Iris pigment epithelial cell (primary cell): Measurements from ENCODE around the gene C20orf204.

Source experiments
- DNase-seq: peaks from one replicate; pipeline ENCODE4 v3.0.0-alpha.2; 2011; ENCODE audit warnings: low read depth

The C20orf204 gene

DNA sequence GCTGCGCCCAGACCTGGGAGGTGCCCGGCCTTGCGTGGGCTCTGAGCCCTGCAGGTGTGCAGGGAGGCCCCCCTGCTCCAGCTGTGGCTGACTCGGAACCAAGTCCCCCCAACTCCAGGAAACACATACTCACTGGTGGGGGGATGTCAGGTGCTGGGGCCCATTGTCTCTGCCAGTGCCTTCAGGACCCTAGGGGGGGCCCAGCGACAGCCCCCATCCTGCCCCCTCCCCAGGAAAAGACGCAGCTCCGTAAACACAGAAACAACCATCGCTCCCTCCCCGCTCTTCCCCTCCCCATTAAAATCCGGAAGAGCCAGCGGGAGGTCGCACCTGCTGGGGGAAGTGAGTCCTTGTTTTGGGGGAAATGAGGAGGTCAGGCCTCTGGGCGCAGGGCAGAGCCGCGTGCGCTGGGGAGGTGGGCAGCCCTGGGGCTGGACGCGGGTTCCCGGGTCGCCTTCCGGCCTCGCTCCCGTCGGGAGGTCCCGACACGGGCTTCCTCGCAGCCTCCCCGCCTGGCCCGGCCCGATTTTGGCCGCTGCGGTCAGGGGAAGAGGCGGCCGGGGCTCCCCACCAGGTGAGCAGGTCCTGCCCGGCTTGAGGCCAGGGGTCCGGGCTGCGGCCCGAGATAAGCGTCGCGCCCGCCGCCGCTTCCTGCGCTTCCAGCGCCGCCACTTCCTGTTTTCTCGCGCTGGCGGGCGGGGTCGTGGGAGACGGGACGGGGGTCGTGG lies 6.2 kb downstream of the C20orf204 start:
- no peak for DNase-seq

DNA sequence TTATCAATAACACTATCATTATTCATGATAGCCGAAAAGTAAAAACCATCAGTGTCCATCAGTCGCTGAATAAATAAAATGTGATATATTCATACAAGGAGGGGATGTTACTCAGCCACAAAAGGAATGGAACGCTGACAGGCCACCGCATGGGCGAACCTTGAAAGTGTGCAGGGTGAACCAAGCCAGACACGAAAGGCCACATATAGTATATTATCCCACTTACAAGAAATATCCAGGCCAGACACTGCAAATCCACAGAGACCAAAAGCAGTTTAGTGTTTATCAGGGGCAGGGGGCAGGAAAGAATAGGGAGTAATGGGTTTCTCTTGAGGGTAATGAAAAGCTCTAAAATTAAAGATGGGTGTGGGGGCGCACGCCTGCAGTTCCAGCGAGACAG lies 7.8 kb downstream of the C20orf204 start:
- DNase-seq = no peak

DNA sequence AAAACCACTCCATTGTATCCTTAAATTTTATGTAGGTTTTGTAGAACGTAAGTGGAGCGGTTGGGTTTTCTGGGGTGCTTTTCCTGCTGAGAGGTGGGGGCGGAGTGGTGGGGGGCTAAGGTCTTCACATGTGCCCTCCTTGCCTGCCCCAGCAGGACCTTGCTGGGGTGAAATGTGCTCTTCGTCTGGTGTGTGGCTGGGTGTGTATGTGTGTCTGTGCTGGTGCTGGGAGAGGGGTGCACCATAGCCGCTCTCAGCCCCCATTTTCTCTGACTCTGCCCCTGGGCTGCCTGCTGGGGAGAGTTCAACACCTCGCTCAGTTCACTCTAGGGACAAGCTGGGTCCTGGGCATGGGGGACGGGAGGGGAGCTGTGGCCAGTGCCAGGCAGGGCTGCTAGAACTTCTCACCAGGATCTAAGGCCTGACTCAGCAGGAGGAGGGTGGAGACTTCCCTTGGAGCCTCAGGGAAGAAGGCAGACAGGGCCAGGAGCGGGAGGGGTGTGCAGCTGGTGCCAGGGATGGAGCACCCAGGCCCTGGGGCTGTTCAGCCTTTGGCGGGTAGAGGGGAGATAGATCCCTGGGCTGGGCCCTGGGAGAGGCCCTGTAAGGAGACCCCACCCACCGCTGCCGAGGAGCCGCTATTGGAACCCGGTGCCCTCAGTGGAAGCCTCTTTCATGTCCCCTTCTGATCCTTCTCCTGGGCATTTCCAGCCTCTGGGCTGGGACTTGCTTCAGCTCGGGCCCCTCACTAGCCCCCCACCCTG lies 8.7 kb downstream of the C20orf204 start:
- peak; percentile 51 for DNase-seq

DNA sequence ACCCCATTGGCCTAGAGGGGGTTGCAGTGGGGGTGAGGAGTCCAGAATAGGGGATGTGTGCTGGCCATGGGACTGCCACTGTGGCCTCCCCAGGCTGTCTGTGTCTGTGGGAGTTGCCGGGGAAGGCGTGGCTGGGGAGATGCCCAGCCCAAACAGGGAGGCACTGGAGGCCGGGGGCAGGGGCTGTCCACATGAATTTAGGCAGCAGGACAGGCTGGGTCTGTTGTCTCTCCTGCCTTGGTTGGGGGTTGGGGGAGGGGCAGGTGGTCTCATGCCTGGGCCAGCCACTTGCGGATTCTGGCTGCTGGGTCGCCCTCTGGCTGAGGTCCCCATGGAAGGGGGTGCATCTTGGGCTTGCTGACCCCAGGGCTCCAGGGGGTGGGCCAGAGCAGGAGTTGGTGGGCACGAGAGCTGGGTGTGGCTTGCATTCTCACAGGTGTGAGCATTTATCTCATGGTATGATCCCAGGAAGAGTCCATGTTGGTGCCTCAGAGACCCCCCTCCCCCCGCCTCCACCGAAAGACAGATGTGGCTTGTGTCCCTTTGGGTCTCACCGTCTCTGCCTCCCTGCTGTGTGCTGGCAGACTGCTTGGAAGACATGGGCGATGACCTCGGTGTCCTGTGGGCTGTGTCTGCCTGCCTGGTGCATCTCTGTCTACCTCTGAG lies 9.5 kb downstream of the C20orf204 start:
- DNase-seq = no peak

DNA sequence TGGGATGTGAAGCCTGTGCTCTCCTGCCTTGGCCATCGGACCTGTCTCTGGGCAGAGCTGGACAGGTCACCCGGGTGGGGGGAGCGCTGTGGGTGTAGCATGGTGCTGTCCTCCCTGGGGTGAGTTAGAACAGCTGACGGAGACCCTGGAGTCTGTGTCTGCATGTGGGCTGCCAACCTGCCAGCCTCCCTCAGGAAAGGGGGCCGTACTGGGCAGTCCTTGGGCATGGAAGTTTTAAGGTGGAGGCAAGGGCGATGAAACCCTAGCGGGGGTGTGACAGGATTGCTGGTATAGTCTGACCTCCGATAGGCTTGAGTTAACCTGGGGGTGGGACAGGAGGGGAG lies 11.0 kb downstream of the C20orf204 start:
- DNase-seq = no peak

DNA sequence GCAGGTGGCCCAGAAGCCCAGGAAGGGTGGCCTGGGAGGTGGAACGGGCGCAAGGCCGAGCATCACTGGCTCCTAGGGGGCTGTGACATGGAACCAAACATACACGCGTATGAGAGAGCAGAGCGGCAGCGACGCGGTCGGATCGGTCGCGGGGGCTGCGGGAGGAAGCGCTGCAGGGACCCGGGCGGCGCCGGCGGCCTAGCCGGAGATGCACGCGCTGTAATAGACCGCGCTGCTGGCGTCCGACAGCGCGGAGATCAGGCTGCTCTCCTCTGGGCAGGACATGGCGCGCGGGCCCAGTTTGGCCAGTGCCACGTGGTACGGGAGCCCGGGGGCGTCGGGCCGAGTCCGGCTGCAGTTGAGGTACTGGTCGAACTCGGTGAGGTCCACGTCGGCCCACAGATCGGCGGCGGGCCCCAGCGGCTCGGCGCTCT lies 12.0 kb downstream of the C20orf204 start:
- DNase-seq = no peak

DNA sequence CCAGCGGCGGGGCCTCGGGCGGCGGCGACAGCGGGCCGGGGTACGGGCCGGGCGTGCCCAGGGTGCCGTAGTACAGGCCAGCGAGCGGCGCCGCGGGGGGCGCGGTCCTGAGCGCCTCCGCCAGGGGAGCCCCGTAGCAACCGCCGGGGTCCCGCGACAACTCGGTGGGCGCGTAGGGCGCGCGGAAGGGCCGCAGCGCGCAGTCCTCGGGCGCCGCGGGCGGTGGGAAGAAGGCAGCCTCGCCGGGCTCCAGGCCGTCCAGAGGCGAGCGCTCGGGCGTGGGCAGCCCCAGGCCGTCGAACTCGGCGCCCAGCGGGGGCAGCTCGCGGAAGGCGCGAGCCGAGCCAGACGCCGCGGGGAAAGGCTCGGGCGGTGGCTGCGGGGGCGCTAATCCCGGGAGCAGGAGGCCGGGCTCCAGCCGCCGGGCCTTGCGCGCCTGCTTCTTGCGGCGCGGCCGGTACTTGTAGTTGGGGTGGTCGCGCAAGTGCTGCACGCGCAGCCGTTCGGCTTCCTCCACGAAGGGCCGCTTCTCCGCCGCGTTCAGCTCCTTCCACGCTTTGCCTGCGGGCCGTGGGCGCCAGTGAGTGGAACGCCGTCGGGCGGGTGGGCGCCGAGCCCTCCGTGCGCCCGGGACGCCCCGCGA lies 12.5 kb downstream of the C20orf204 start:
- no peak for DNase-seq

DNA sequence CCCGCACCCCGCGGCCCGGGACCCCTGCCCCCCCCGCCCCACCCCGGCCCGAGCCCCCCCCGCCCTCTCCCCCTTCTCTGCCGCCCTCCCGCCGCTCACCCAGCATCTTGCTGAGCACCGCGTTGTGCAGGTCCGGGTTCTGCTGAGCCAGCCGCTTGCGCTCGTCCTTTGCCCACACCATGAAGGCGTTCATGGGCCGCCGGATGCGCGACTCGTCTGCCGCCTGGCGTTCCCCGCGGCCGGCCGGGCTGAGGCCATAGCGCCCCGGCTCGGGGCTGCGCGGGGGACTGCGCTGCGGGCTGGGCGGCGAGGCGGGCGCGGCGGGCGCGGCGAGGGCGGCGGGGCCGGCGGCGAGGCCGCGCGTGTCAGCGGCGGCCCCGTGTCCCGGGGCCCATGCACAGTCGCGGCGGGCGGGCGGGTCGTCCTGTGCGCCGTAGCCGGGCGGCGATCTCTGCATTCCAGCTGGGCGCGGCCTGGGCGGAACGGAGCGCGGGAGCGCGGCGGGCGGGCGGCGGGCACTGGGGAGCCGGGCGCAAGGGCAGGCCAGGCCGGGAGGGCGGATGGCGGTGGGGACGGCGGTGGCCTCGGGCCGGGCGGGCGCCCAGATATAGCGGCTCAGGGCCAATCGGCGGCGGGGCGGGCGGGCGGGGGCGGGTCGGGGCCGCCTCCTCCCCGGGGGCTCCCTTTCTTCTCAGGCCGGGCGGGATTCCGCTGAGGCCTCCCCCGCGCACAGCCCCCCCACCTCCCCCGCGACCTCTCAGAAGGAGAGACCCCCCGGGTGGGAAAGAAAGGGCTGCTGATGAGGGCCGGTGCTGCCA lies 13.3 kb downstream of the C20orf204 start, which contains the start of gene SOX18:
Gene SOX18 (minus strand): TSS at position 580 of the 818 bp plus-strand sequence. CDS start 123 bp downstream, at position 457.
- DNase-seq = no peak

DNA sequence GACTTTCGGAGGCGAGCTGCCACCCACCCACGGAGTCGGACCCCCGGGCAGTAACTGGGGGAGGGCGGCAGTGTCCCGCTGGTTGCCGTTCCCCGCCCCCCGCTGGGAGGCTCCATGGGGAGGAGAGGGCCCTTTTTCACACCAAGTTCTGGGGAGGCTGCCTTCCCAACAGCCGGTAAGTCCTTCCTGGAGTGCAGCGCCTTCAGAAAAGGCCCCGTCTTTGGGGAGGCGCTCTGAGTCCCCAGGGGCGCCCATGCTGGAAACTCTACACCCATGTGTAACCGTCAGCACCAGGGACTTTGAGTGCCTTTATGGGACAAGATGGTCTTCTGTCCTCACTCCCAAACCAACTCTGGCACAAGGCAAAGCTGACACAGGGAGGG lies 13.9 kb downstream of the C20orf204 start:
- no peak for DNase-seq

DNA sequence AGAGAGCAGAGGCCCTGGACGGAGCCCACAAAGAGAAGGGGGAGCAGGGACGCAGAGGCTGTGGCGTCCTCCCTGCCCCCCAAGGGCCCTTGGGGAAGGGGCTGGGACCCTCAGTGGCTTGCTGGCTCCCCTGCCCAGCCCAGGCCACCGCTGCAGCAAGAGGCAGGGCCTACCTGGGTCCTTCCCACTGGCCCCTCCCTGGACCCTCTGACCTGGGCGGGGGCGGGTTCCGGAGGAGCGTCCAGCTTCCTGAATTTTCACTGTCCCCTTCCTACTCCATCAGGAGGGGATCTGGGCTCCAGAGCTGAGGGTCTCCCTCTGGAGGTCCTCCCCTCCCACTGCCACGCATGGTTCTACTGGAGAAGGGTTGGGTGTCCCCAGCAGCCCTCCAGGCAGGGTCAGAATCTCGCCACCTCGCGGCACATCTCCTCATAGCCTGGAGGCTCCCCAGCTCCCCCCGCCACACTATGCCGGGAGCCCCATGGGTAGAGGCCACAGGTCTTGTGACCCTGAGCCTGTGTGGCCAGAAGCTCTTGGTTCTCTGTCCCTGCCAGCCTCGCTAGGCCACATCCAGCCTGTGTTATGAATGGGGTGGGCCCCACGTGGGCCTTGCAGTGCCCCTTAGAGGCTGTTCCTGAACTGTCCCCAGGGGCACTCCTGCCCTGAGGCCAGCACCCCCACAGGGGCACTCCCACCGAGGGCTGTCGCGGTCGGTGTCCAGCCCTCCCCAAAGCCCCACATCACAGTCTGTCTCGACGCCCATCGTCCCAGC lies 14.5 kb downstream of the C20orf204 start:
- no peak for DNase-seq

DNA sequence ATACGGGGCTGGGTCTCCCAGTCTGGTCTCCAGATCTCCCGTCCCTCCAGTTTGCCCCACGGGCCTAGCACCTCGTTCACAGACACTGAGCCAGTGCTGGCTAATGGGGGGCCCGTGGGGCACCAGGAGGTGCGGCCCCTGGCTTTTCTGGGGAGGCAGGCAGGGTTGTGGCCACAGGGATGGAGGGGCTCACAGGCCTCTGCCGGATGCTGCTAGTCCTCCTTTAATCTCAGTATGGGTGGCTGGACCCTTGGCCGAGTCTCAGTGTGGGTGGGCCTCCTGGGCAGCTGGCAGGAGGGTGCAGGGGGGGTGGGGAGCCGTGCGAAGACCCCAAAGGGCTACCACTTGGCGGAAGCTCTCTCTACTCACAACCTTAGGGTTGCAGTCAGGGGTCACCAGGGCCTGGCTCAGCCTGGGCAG lies 15.1 kb downstream of the C20orf204 start:
- DNase-seq = no peak

DNA sequence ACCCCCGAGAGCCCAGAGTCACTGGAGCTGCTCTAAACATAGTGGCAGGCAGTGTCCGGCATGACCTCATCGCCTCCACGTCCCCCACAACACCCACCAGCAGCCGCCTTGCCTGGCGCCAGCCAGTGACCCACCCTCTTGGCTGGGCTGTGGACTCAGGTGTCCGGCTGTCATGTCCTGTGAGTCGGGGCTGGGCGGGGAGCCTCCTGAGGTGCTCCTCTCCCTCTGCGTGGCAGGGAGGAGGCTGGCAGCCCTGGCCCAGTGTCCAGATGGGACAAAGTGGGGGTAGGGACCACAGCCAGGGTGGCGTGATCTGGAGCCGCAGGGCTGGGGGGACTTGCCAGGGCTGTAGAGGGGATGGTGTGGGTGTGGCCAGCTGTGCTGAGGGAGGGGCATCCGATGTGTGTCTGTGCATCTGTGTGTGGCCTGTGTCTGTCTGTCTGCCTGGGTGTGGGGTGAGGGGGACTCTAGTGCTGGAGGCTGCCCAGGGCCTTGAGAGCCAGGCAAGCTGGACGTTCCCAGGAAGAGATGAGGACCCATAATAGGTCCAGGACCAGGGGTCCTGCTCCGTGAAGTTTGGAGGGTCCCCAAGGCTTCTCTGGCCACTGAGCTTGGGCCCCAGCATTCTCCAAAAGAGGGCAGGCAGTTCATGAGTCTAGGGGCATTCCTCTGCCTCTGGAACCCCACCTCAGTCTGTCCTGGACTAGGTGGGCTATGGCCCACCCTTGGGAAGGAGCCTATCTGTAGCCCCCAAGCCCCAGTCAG lies 15.8 kb downstream of the C20orf204 start:
- DNase-seq = no peak

DNA sequence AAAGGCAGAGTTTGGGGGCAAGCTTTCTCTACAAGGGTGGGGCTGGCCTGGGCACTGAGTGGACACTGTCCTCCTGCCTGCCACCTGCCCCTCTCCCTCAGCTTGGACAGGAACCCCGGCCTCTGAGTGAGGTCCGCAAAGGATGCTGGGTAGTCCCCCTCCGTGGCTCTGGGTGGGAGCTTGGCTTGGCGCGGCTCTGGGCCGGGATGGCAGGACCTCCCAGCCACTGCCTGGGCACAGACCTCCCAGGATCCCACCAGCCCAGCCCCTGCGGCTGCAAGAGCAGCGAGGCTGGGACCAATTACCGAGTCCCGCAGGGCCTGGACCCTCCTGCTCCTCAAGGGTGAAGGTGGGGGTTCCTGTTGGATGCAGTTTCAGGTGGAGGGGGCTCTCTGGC lies 16.3 kb downstream of the C20orf204 start:
- no peak for DNase-seq

DNA sequence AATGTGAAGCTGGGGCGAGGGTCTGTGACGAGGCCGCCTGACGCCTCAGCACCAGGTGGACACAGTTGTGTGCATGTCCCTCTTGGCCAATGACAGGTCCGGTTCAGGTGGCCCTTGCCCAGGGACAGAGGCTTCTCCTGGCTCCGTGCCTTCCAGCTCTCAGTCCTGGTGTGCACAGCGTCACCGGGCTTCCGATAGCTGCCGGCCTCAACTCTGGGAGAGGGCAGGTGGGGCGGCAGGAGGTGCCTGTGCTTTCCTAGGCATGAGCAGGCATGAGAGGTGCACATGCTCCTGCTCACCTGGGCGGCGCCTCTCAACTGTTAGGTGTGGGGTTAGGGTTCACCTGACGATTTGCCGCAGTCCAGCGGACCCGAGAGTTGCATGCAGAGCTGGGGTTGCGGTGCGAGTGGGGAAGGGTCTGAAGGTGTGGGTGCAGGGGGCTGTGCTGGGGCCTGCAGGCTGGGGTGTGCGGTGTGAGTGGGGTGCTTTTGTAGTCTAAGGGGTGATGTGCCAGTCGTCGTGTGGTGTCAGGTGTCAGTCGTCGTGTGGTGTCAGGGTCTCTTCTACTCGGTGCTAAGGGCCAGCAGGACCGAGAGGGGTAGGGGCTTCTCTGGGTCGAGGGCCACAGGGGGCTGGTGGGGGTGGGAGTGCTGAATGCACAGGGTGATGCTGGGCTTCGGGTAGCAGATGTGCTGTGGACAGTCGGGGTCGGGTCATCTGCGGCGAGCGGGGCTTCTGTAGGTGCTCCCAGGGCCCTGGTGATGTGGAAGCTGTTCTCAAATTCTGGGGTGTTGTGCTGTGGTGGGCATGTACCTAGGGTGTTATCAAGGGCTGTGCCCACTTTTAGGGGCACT lies 17.2 kb downstream of the C20orf204 start:
- DNase-seq = no peak

DNA sequence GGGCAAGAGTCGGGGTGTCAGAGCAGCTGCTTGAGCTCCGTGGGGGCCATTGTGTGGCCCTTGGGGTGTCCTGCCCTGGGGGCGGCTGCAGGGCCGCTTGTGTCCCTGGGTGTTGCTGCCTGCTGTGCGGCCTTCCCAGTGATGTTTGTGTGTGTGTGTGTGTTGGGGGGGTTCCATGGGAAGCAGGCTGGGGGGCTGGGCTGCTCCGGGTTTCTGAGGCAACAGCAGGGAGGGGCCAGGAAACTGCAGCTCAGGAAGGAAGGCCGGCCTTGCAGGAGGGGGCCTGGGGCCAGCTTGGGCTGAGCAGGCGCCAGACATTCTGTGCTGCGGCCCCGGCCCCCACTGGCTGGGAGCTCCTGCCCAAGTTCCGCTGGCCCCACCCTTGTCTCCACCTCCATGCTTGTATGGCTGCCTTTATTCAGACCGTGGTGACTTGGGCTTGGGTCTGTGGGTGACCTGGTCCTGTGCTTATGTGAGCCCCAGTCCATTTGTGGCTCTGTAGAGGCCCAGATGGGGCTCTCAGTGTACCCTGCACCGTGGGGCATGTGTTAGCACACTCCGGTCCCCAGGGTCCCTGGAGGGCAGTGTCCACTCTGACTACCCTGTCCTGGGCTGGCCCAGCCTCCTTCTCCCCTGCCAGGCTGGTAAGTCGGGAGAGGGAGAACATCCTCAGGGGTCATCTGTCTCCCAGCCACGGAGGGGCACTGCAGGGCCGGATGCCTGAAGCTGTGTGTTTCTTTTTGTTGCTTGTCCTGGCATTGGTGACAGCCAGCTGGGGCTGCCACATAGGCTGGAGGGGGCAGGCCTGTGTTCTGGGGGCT lies 18.1 kb downstream of the C20orf204 start:
- no peak for DNase-seq

DNA sequence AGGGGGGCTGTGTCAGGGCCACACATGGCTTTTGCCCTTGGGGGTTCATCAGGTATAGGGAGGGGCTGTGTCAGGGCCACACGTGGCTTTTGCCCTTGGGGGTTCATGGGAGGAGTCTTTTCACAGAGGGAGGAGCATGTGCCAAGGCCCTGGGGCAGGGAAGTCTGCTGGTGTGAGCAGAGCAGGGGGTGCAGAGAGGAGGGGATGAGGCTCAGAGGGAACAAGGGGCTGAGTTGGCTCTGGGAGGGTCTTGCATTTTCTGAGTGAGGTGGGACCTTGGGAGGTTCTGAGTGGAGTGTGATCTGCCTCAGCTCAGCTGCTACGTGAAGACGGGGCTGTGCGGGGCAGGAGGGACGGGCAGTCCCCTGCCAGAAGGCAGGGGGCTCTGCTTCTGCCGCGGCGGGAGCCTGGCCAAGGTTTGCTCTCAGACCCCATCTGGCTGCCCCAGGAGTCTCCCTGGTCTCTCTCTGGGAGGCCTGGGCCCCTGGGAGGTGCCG lies 19.5 kb downstream of the C20orf204 start:
- DNase-seq = no peak

DNA sequence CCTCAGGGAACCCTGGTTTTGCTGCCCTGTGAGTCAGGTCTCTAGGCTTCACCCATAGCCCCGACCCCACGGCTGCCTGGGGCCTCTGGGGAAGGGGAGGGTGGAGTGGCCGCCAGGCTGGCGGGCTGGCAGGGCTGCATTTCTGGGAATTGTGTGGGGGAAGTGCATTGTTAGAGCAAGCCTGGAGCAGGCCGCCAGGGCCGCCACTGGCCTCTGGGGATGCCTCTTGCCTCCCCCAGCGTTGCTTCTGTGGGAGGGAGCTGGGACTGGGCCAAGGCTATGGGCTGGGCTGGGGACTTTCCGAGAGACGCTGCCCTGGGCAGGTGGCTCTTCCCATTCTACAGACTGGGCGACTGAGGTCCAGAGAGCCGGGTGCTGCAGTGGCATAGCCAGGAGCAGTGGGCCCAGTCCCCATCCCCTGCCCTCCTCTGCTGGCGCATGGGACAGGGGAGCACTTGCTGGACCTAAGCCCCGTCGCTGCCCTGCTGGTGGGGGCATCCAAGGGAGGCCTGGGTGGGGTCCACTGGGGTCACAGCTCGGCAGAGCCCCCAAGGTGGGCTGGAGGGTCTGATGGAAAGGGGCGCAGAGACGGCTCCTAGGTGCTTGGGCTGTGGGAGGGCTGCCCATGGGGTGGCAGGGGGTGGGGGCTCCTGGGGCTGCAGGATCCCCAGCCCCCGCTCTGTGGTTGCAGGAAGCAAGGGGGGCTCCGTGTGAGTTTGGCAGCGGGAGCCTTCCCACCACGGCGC lies 20.1 kb downstream of the C20orf204 start:
- no peak for DNase-seq

DNA sequence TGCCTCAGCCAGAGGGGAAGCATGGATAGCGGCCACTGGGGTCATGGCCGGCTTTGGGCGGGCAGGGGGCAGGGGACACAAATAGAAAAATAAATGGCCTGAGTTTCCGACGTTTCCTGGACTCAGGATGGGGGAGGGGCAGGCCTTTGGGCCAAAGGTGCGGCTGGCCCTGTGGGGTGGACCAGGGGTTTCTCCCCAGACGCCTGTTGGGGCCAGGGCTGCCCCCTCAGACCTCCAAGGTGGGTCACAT lies 20.6 kb downstream of the C20orf204 start:
- DNase-seq = no peak
